ENCODE results near the gene SCN7A.

The SCN7A gene

DNA sequence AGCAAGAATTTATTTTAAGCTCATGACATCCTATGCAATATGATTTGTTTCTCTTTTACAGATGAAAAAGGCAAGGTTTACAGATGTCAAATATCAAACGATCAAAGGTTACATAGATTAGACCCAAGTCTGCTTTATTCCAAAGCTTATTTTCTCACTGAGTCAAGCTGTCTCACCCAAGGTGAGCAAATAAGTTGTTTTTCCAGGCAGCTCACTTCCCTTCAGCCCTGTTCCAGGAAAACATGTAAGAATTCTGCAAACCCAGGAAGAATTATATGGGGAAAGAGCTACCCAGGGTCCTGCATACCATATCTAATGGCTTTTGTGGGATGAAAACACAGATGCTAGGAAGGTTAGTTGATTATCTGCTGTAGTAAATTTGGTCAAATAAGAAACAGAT lies 60.6 kb downstream of the SCN7A start:
- no peak for TF ChIP-seq CTCF (IDR thresholded peaks at IDR 0.05)

GRCh38 chr2:166432331-166432730 lies 61.7 kb downstream of the SCN7A start:
- no peak for TF ChIP-seq CTCF (IDR thresholded peaks at IDR 0.05)

DNA sequence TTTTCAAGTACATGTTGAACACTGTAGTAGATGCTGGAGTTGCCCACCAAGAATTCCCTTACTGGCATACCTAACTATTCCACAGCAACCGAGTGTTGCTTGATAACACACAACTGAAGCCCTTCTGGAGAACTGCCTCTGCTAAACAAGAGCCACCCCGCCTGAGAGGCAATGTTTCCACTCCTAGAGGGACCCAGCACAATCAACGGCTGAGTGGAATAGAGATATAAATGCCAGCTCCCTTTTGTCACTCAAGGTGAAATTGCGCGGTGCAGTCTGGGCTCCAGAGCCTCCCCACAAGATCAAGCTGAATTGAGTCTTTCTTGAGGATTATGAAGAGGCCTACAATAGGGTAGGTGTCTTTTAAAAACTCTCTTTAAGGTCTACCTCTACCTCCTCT lies 69.2 kb downstream of the SCN7A start:
- TF ChIP-seq CTCF (IDR thresholded peaks at IDR 0.05): no peak

DNA sequence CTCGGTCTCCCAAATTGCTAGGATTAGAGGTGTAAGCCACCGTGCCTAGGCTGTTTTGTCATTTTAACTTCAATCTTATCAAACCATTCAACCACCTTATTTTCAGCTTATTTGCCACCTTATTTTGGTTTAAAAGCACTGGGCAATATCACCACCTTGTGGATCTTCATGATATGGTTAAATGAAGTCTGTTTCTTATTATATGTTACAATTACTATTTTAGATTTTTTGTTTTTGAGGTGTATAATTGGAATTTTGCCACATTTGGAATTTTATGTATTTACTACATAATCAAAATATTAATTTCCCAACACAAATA lies 74.5 kb downstream of the SCN7A start:
- TF ChIP-seq CTCF (IDR thresholded peaks at IDR 0.05): peak; percentile 33; the same call in 1 of the 2 replicates

DNA sequence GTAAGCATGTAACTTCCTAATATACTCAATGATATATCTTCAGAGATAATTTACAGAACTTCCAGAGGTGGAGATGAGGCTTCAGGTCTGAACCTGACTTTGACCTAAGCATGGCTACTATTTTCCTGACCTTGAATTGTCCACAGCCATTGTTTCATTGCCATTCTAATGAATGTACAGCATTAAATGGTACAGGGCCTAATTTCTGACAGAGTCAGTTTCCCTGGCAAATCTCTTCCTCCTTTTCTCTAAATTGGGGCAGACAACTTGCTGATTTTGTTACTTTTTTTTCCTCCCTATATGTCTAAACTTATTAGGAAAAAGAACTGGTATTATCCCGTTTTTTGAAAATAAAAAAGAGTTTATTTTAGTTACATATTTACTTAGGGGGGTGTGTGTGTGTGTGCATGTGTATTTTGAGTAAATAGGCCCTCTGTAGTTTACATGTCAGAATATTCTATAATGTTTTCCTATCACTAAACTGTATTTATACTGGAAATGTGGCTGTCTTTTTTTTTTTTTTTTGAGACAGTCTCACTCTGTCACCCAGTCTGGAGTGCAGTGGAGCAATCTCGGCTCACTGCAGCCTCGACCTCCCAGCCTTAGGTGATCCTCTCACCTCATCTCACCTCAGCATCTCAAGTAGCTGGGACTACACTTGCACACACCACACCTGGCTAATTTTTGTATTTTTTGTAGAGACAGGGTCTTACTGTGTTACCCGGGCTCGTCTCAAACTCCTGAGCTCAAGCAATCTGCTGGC lies 75.0 kb downstream of the SCN7A start:
- no peak for TF ChIP-seq CTCF (IDR thresholded peaks at IDR 0.05)

GRCh38 chr2:166417669-166418068 lies 76.4 kb downstream of the SCN7A start:
- 0 out of 2 replicates have a peak, but pooled peaks have one; percentile 19 for TF ChIP-seq CTCF (IDR thresholded peaks at IDR 0.05)

DNA sequence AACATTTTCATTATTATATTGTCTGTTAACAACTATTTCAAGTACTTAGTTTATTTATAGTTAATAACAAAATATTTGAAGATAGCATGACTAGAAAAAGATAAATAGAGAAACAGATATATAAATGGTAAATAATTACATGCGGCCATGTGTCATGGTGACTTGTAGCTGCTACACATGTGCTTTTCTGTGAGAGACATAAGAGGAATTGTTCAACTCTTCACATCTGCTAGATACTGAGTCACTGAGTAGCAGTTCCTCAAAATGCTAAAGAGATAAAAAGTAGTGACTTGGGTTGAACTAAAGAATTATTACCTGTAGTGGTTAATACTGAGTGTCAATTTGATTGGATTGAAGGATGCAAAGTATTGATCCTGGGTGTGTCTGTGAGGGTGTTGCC lies 80.8 kb downstream of the SCN7A start:
- no peak for TF ChIP-seq CTCF (IDR thresholded peaks at IDR 0.05)
